Stimulated activated CD8-positive, alpha-beta memory T cell treated with anti-CD3 and anti-CD28 coated beads, Interleukin-4, amount 100 ng/mL, for 24 hours (primary cell): ENCODE results near the gene TRAF3IP1.
"Not testable (repeated sequence)": the region's sequence is repeated elsewhere in the genome, so short reads cannot be mapped to it uniquely, and the experiment has no call there.

ENCODE experiments used
- DNase-seq: peaks from one replicate; pipeline ENCODE4 v3.0.0-alpha.2; 2020; ENCODE audit warnings: low read depth

Gene TRAF3IP1

GRCh38 chr2:238344035-238344434 lies 23.7 kb downstream of the TRAF3IP1 start:
- no peak for DNase-seq

GRCh38 chr2:238344517-238344916 lies 24.2 kb downstream of the TRAF3IP1 start:
- DNase-seq: no peak

- DNase-seq: no peak
Observed at GRCh38 chr2:238345297-238345968, 25.1 kb downstream of the TRAF3IP1 start.

- no peak for DNase-seq
Observed at GRCh38 chr2:238346544-238346943, 26.2 kb downstream of the TRAF3IP1 start.

- DNase-seq: no peak
Observed at GRCh38 chr2:238350150-238350897, 30.0 kb downstream of the TRAF3IP1 start.

GRCh38 chr2:238351315-238351714 lies 31.0 kb downstream of the TRAF3IP1 start:
- DNase-seq: no peak

GRCh38 chr2:238352361-238352760 lies 32.0 kb downstream of the TRAF3IP1 start:
- DNase-seq: no peak

- no peak for DNase-seq
Observed at GRCh38 chr2:238358769-238359168, 38.5 kb downstream of the TRAF3IP1 start.

GRCh38 chr2:238359403-238359802 lies 39.1 kb downstream of the TRAF3IP1 start:
- no peak for DNase-seq

- DNase-seq: no peak
Observed at GRCh38 chr2:238361877-238362276, 41.6 kb downstream of the TRAF3IP1 start.

- DNase-seq: no peak
Observed at GRCh38 chr2:238362626-238363025, 42.3 kb downstream of the TRAF3IP1 start.

GRCh38 chr2:238369591-238370040 lies 49.3 kb downstream of the TRAF3IP1 start:
- no peak for DNase-seq

- DNase-seq: no peak
Observed at GRCh38 chr2:238370094-238370822, 49.9 kb downstream of the TRAF3IP1 start.

GRCh38 chr2:238370823-238371372 lies 50.6 kb downstream of the TRAF3IP1 start:
- peak; percentile 42 for DNase-seq

GRCh38 chr2:238372277-238372676 lies 52.0 kb downstream of the TRAF3IP1 start:
- not testable (repeated sequence) for DNase-seq

GRCh38 chr2:238376884-238377391 lies 56.6 kb downstream of the TRAF3IP1 start:
- no peak for DNase-seq

GRCh38 chr2:238378230-238379095 lies 58.1 kb downstream of the TRAF3IP1 start:
- no peak for DNase-seq

- no peak for DNase-seq
Observed at GRCh38 chr2:238379096-238379810, 58.9 kb downstream of the TRAF3IP1 start.

- DNase-seq: no peak
Observed at GRCh38 chr2:238380336-238380735, 60.0 kb downstream of the TRAF3IP1 start.

GRCh38 chr2:238380785-238381184 lies 60.5 kb downstream of the TRAF3IP1 start:
- DNase-seq: no peak
